ENCODE measurements around the gene HOXC6. TPM values are rescaled to one million over a fixed set of nuclear protein-coding genes. Genes with fewer than 3 reads are reported as not detected.

HOXC6 gene
- 10.2 and 12.1 TPM in 2 replicates for total RNA-seq (2022)
- Bru-seq, nascent RNA = percentile 64 among the genes with signal in this experiment
- percentile 82 among the genes with signal in this experiment for BruChase-seq, experiment 1, labeled RNA remaining after a 2-hour chase
- BruChase-seq, experiment 2, labeled RNA remaining after a 6-hour chase = percentile 61 among the genes with signal in this experiment
- long read RNA-seq, partial matches to known transcripts = 0 of 8 reads
- long read RNA-seq, other reads (novel, unspliced or antisense) = 6 of 8 reads

- H3K4me3 Mint-ChIP-seq (ENCODE audit: unreplicated experiment) = peak within 1 kb of the TSS; percentile 92
- H3K4me1 Mint-ChIP-seq (ENCODE audit: low read depth, unreplicated experiment) = peaks cover 12% of the 10 kb centered on the region
- ChIA-PET POLR2A (interaction anchor here (0.5 kb wide), 1 partner anchor 260 kb away, joined by 4 read pairs; no protein-coding TSS in a partner anchor), CTCF (interaction anchor here (0.8 to 2.3 kb wide), 10 partner anchors 19 to 186 kb away, joined by 3 to 14 read pairs (median 6); partner anchors contain the start of genes HOXC8 and SMUG1)
- H3K27ac Mint-ChIP-seq (ENCODE audit: unreplicated experiment) = peak within 1 kb of the TSS; percentile 79
- H3K4me3 ChIP-seq (ENCODE audit: low read depth, low read length) = peak within 1 kb of the TSS; percentile 37
- no peak for TF ChIP-seq CTCF (IDR thresholded peaks at IDR 0.05; ENCODE audit: insufficient read depth in 1 of 2, low read depth in 1 of 2, low read length in 1 of 2, severe bottlenecking in 1 of 2, unreplicated experiment in 1 of 2)
- no TSS peak for BruUV-seq (replicated peaks)
- peak in 1 of 2 experiments; percentile 55 for DNase-seq
- H3K9me3 Mint-ChIP-seq (ENCODE audit: unreplicated experiment) = no peaks in the 10 kb centered on the region
- H3K4me1 ChIP-seq = no peaks in the 10 kb centered on the region
- peaks cover 7% of the 10 kb centered on the region for H3K36me3 Mint-ChIP-seq (ENCODE audit: insufficient read depth, unreplicated experiment)
- no peaks in the 10 kb centered on the region for H3K27me3 Mint-ChIP-seq (ENCODE audit: insufficient read depth, unreplicated experiment)
- H3K27me3 ChIP-seq (replicated peaks; ENCODE audit: control insufficient read depth, insufficient read depth, low read length) = no peaks in the 10 kb centered on the region
- H3K36me3 ChIP-seq (ENCODE audit: control insufficient read depth, insufficient read depth, low read length) = no peaks in the 10 kb centered on the region; the same call in 1 of the 2 replicates
- H3K9me3 ChIP-seq = no peaks in the 10 kb centered on the region
- intact Hi-C loops (cut with micrococcal nuclease; ENCODE audit: unreplicated experiment) = loop anchor here (1.0 kb wide), 1 partner anchor 22 kb away; no protein-coding TSS in a partner anchor
Measured at GRCh38 chr12:54028314-54029201, at the start of gene HOXC6. TSS of gene HOXC6 (plus strand) at chr12:54028440. CDS start at chr12:54028522, 82 bp downstream.

DNA sequence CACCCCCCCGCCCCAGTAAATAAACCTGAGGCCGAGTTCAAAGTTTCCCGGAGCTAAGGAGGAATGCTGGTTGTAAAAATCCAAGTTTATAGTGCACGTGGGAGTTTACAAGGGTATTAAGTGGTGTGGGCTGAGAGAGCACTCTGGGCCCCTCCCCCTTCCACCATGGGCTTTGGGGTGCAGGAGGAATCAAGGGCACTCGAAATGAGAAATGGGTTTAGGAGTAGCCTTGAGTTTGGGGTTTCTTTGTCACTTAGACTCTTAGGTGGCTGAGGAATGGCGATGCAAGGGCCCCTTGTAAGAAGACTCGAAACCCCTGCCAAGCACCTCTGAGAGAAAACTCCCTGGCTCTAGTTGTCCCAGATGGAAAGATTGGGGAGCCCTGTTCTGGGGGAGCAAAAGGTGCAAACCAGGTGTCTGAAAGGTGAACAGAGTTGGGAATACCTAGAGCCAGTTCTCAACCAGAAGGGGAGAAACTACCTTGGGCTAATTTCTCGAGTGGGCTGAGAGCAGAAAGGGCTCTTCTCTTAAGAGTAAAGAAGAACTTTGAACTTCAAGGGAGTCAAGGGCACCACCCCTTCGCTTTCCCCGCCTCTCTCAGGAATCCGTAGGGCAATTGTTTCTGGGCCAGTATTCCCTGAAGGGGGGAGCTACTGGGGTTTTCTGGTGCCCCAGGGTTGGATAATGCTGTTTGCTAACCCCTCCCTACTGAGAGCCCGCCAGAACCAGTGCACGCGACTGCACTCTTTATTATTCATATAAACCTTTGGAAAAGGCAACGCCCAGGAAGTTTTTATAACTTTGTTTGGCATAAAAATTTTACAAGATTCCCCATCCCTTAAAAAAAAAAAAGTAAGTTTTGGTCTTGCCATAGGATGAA, 49.5 kb upstream of the HOXC6 start:
- H3K27ac Mint-ChIP-seq (ENCODE audit: unreplicated experiment) = peak overlapping the region; percentile 90

More for the DNA sequence above, 49.5 kb upstream of the HOXC6 start:
- no peaks in the 10 kb centered on the region for H3K9me3 Mint-ChIP-seq (ENCODE audit: unreplicated experiment)
- peak; percentile 85 to 89 for DNase-seq
- Histone ChIP-seq H3K4me1 (peaks cover 35% of the 10 kb centered on the region), H3K9me3 (no peaks in the 10 kb centered on the region), H3K36me3 (ENCODE audit: control insufficient read depth, insufficient read depth, low read length) (no peaks in the 10 kb centered on the region; the same call in 1 of the 2 replicates), H3K4me3 (ENCODE audit: low read depth, low read length) (peak overlapping the region; percentile 43), H3K27me3 (replicated peaks; ENCODE audit: control insufficient read depth, insufficient read depth, low read length) (no peaks in the 10 kb centered on the region)
- H3K4me3 Mint-ChIP-seq (ENCODE audit: unreplicated experiment) = peak overlapping the region; percentile 68
- ChIA-PET POLR2A (interaction anchor here (0.5 to 2.2 kb wide), 6 partner anchors 25 to 1023 kb away, joined by 4 to 15 read pairs (median 6); partner anchors contain the start of gene HOXC12), CTCF (interaction anchor here (0.5 to 1.7 kb wide), 10 partner anchors 9 to 346 kb away, joined by 3 to 8 read pairs (median 4); partner anchors contain the start of genes COPZ1, HOXC13 and HOXC8)
- no TSS peak for BruUV-seq (replicated peaks)
- no peaks in the 10 kb centered on the region for H3K27me3 Mint-ChIP-seq (ENCODE audit: insufficient read depth, unreplicated experiment)
- H3K4me1 Mint-ChIP-seq (ENCODE audit: low read depth, unreplicated experiment) = peaks cover 23% of the 10 kb centered on the region
- intact Hi-C loops (cut with micrococcal nuclease; ENCODE audit: unreplicated experiment) = loop anchor here (2.0 to 5.0 kb wide), 3 partner anchors 24 to 40 kb away; partner anchors contain the start of genes HOXC12 and HOXC13
- H3K36me3 Mint-ChIP-seq (ENCODE audit: insufficient read depth, unreplicated experiment) = no peaks in the 10 kb centered on the region
- no peak for TF ChIP-seq CTCF (IDR thresholded peaks at IDR 0.05; ENCODE audit: insufficient read depth in 1 of 2, low read depth in 1 of 2, low read length in 1 of 2, severe bottlenecking in 1 of 2, unreplicated experiment in 1 of 2)
